GM15510 (cell line): Measurements from ENCODE around the gene SMYD5.

ENCODE experiments used
- POLR2A ChIP-seq: IDR thresholded peaks from 3 replicates; pipeline ENCODE4 v1.6.1; 2011; ENCODE audit warnings: borderline replicate concordance; ENCODE audit not compliant: insufficient read length; ENCODE audit errors: extremely low read depth

SMYD5 gene

GRCh38 chr2:73214120-73215035 is at the start of gene SMYD5:
Gene SMYD5, plus strand, starts transcription at chr2:73214245. Its CDS starts 22 bp downstream, at chr2:73214267.
- peak; percentile 66 for TF ChIP-seq POLR2A

GRCh38 chr2:73172963-73173362 is 41.1 kb upstream of the SMYD5 start:
- no peak for TF ChIP-seq POLR2A

DNA sequence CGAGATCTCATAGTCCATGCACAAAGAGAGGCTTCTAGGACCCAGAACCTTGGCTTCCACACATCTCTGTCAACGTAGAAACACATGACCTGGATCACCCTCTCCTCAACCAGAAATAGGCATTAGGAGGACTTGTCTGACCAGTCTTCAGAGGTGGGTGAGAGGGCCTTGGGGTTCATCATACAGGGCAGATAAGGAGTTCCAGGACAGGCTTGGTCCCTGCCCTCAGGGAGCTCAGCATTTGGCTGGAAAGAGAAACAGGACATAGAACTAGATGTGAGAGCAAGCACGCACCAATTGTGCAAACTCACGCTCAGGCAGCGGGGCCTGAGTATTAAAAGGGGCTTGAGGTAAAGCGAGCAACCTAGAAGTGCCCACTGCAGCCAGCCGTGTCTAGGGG is 40.3 kb upstream of the SMYD5 start:
- TF ChIP-seq POLR2A: no peak

DNA sequence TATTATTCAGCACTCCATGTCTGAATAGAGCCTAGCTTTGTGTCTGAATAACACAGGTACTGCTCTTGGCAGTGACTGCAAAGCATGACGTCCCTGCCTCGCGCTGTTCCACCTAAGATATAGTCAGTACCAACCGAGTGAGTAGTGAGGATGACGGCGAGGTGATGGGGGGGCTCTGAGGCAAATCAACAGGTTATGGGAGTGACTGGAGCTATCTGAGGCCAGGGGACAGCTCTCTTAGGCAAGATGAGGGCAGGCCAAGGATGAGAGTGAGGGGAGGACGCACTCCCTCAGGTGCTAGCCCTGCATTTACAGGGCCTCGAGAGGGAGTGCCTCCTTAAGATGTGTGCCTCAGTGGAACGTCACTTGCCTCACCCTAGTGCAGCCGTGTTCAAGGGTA is 39.8 kb upstream of the SMYD5 start:
- TF ChIP-seq POLR2A: no peak

- no peak for TF ChIP-seq POLR2A
These were observed 38.9 kb upstream of the SMYD5 start for GRCh38 chr2:73174941-73175662.

DNA sequence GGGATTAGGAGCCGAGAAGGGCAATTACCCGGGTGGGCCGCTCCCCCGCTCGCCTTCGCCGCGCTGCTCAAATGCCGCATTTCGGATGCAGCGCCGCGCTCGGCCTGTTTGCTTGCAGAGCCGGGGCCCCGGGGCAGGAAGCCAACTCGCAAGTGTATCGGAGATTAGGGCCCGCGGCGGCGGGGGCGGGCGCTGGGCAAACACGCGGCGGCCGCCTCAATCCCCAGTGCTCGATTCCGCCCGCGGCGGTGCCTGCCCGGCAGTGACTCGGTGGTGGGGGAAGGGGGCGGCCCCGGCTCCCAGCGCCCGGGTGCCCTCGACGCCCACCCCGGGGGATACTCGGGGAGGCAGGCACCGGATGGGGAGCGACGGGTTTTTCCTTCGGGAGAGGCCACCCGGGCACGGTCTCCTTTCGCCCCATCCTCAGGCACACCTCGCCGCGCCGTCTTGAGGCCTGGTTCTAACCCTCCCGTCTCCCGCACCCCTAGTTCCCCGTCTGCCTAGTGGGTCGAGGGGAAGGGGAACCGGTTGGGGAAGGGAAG is 38.3 kb upstream of the SMYD5 start:
- TF ChIP-seq POLR2A: no peak

GRCh38 chr2:73176205-73176880 is 37.7 kb upstream of the SMYD5 start:
- TF ChIP-seq POLR2A: no peak

- no peak for TF ChIP-seq POLR2A
These were observed 37.0 kb upstream of the SMYD5 start for GRCh38 chr2:73176881-73177644.

DNA sequence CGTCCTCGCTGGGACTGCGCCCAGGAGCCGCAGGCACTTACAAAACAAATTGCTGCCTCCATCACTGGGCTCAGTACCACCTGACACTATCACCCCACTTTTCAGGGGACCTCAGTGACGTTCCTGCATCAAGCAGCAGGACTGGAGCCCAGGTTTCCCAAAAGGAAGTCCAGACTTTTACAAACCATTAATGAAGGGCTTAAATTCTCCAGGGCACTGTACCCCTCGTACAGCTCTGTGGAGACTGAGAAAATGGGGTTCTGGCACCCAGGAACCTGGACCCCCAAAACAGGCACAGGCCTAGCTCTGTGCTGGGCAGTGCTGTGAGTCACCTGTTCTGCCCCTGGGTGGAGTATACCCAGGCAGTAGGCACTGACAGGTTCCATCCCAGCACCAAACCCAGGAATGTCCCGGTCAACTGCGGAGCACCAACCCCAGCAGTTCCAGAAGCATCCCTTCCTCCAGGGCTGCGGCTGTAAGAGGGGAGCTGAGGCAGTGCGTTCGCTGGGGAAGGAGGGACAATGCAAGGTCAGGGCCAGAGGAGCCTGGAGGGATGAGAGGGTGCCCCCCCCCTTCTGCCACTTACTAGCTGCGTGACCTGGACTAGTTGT is 36.3 kb upstream of the SMYD5 start:
- TF ChIP-seq POLR2A: no peak

GRCh38 chr2:73185965-73186364 is 28.1 kb upstream of the SMYD5 start:
- TF ChIP-seq POLR2A: no peak

- TF ChIP-seq POLR2A: no peak
These were observed 26.5 kb upstream of the SMYD5 start for GRCh38 chr2:73187549-73187948.

- TF ChIP-seq POLR2A: no peak
These were observed 16.5 kb upstream of the SMYD5 start for GRCh38 chr2:73197579-73197978.

- TF ChIP-seq POLR2A: no peak
These were observed 11.6 kb upstream of the SMYD5 start, which contains the start of gene NOTO for GRCh38 chr2:73202156-73203054. Gene NOTO, plus strand, starts transcription at chr2:73202574. Its CDS starts 93 bp downstream, at chr2:73202667.

- TF ChIP-seq POLR2A: no peak
These were observed 10.9 kb upstream of the SMYD5 start for GRCh38 chr2:73203055-73203681.
